Measurements from ENCODE around the gene RGS6.

Gene RGS6

DNA sequence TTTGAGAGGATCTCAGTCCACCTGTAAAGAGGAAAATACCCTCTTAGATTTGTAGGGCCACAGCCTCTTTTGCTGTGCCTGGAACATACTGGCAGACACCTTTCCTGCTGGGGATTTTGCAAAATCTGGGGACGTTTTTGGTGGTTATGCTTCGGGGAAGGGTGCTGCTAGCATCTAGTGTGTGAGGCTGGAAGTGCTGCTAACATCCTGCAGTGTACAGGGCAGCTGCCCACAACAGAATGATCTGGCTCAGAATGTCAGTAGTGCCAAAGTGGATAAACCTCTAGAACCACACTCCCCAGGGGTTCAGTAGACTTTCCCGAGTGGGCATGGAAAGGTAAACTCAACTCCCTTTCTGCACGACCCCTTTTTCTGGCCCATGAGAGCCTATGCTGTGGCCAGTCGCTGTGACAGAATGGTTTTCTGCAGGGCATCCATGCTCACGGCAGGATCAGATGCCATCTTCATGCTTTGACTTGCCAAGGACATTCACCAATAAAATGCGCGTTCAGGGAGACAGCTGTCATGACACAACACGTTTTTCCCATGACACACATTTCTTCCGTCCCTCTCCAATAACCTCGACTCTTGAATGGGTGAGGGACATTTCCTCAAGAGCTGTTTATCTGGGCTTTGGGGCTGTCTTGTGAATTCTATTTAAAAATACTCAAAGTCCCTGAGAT lies 240.9 kb downstream of the RGS6 start:
- TF ChIP-seq, protein P1, sequence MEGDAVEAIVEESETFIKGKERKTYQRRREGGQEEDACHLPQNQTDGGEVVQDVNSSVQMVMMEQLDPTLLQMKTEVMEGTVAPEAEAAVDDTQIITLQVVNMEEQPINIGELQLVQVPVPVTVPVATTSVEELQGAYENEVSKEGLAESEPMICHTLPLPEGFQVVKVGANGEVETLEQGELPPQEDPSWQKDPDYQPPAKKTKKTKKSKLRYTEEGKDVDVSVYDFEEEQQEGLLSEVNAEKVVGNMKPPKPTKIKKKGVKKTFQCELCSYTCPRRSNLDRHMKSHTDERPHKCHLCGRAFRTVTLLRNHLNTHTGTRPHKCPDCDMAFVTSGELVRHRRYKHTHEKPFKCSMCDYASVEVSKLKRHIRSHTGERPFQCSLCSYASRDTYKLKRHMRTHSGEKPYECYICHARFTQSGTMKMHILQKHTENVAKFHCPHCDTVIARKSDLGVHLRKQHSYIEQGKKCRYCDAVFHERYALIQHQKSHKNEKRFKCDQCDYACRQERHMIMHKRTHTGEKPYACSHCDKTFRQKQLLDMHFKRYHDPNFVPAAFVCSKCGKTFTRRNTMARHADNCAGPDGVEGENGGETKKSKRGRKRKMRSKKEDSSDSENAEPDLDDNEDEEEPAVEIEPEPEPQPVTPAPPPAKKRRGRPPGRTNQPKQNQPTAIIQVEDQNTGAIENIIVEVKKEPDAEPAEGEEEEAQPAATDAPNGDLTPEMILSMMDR (IDR thresholded peaks at IDR 0.05; ENCODE audit: low read depth, low read length): no peak
- no peak overlapping the region for H3K4me3 ChIP-seq (ENCODE audit: low read depth, low read length)

DNA sequence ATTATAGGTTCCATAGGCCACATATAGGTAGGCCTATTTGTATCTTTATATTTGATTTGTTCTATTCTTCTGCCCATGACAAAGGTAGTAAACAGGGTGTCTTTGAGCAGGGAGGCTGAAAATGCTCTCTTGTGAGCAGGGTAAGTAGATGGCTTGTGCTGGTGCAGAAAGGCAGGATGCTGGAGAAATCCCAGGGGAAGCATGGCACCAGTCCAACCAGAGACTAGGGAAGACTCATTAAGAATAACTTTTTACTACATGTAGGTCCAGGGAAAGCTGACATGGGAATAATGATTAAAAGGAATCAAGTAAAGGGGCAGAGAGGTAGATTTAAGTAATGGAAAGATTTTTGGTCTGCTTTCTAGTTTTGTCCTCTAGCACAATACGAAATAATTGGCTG lies 245.0 kb downstream of the RGS6 start:
- no peak overlapping the region for H3K4me3 ChIP-seq (ENCODE audit: low read depth, low read length)
- TF ChIP-seq, protein P1 (IDR thresholded peaks at IDR 0.05; ENCODE audit: low read depth, low read length): no peak

DNA sequence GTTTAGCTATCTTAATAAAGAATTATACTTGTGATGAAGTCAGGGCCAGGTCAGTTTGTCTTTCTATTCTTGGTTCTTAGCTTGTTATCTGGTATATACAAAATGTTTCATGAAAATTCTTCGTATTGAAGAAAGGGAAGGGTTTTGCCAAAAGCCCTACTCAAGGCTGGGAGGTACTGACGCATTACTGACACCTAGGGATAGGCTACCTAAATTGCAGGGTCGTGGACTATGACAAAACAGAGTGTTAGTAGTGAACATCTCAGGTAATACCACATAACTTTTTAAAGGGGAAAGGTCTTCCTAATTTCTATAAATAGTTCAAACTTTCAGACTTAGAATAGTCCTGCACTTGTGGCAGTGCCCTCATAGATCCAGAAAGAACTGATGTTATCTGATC lies 246.3 kb downstream of the RGS6 start:
- no peak overlapping the region for H3K4me3 ChIP-seq (ENCODE audit: low read depth, low read length)
- TF ChIP-seq, protein P1 (IDR thresholded peaks at IDR 0.05; ENCODE audit: low read depth, low read length): no peak

DNA sequence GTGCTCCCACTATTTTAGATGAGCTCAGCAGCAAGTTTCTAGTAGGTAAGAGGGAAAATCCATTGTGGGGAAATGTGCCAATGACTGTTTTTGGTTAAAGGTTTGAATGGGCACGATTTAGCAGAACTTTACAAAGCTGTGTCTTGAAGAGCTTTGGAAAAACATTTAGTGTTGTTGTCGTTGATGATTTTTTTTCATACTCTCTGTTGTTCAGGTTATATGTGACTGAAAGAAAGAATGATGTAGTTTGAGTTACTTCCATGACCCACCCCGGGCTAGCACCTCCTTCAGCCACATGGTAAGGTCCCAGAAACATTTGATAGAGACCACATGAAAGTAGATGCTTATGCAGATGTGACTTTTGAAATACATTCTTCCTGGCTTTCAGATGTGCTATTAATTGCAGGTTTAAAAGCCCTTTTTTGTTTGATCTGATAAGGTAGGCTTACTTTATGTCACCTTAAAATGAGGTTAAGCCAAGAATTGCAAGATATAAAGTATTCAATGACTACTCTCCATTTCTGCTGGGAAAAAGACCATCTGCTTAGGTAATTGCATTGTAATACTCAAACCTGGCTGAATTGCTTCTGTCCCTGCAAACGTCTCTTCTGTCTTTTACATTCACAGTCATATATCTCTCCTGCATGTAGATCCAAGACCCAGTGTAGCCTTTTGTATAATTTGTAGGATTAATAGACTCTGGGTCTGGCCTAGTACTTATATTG lies 250.6 kb downstream of the RGS6 start:
- no peak overlapping the region for H3K4me3 ChIP-seq (ENCODE audit: low read depth, low read length)
- TF ChIP-seq, protein P1 (IDR thresholded peaks at IDR 0.05; ENCODE audit: low read depth, low read length): no peak

DNA sequence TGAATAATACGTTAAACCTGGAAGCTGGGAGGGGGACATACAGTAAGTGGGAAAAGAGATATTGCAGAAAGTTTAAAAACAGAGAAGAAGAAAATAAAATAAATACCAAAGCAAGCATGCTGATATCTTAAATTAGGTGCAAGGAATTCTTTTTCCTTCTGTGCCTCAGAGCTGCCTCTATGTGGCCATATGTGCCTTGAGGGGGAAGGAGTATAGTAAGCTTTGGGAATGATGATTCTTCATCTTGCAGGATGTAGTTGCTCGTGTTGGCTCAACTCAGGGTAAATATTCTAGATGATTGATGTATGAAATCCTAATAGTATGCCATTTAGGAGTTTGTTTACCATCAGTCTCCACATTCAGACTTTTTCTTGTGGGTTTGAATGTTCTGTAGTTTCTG lies 251.4 kb downstream of the RGS6 start:
- TF ChIP-seq, protein P1 (IDR thresholded peaks at IDR 0.05; ENCODE audit: low read depth, low read length): no peak

DNA sequence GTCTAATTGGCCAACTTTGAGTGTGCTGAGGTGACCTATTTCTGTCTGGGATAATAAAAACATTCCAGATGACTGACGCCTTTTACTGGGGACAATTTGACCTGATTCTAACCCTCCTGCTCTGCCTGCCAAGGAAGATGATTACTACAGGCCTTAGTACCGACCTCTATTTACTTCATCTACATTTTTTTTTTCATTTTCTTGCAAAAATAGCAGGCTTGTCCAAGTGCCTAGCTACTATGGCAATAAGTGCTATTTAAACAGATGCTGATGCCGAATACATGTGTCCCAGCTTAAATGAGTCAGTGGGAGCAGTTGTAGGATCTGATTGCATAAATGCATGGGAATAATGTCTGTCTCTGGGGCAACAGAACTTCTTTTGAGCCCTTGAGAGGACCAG lies 254.3 kb downstream of the RGS6 start:
- TF ChIP-seq, protein P1 (IDR thresholded peaks at IDR 0.05; ENCODE audit: low read depth, low read length): no peak
- H3K4me3 ChIP-seq (ENCODE audit: low read depth, low read length): no peak overlapping the region

More for the DNA sequence above, 251.4 kb downstream of the RGS6 start:
- H3K4me3 ChIP-seq (ENCODE audit: low read depth, low read length): no peak overlapping the region

All from WI38 (cell line).